Mesendoderm (in vitro differentiated cells): ENCODE measurements around the gene TMPRSS2.

Experiments used
- DNase-seq: peaks from one replicate; pipeline ENCODE4 v3.0.0; 2013
- H2AK5ac ChIP-seq: 2 replicates; pipeline ENCODE4 v1.6.1; 2013; ENCODE audit warnings: low read length, inconsistent platforms
- H2BK120ac ChIP-seq: 2 replicates; pipeline ENCODE4 v1.6.1; 2013; ENCODE audit warnings: low read depth, mild to moderate bottlenecking, low read length, moderate library complexity, mixed read lengths
- H2BK15ac ChIP-seq: replicated peaks from 2 replicates; pipeline ENCODE4 v1.6.1; 2013; ENCODE audit warnings: low read depth, mild to moderate bottlenecking, moderate library complexity
- H2BK5ac ChIP-seq: 2 replicates; pipeline ENCODE4 v1.6.1; 2013; ENCODE audit warnings: low read length, inconsistent platforms
- H3K18ac ChIP-seq: 2 replicates; pipeline ENCODE4 v1.6.1; 2013; ENCODE audit warnings: mild to moderate bottlenecking, low read length, mixed read lengths
- H3K23ac ChIP-seq: one replicate; pipeline ENCODE4 v1.6.1; 2013; ENCODE audit warnings: low read length
- H3K27ac ChIP-seq: 2 replicates; pipeline ENCODE4 v1.5.1; 2013; ENCODE audit warnings: low read depth, mild to moderate bottlenecking, inconsistent platforms, low read length, moderate library complexity
- H3K27me3 ChIP-seq: 2 replicates; pipeline ENCODE4 v1.6.1; 2013; ENCODE audit warnings: low read length, control low read depth, mild to moderate bottlenecking, inconsistent platforms; ENCODE audit not compliant: insufficient read depth, poor library complexity
- H3K36me3 ChIP-seq: 2 replicates; pipeline ENCODE4 v1.6.1; 2013; ENCODE audit warnings: low read length, inconsistent platforms; ENCODE audit not compliant: control insufficient read depth, insufficient read depth
- H3K4ac ChIP-seq: one replicate; pipeline ENCODE4 v1.6.1; 2013; ENCODE audit warnings: low read depth, mild to moderate bottlenecking, low read length, moderate library complexity
- H3K4me1 ChIP-seq: 2 replicates; pipeline ENCODE4 v1.6.1; 2013; ENCODE audit warnings: low read depth, low read length, inconsistent platforms; ENCODE audit not compliant: control insufficient read depth
- H3K4me2 ChIP-seq: 2 replicates; pipeline ENCODE4 v1.6.1; 2013; ENCODE audit warnings: low read length
- H3K4me3 ChIP-seq: 2 replicates; pipeline ENCODE4 v1.5.1; 2013; ENCODE audit warnings: mild to moderate bottlenecking, low read length
- H3K56ac ChIP-seq: one replicate; pipeline ENCODE4 v1.6.1; 2013; ENCODE audit warnings: low read length
- H3K79me1 ChIP-seq: 2 replicates; pipeline ENCODE4 v1.6.1; 2013; ENCODE audit warnings: low read length, inconsistent platforms
- H3K79me2 ChIP-seq: 2 replicates; pipeline ENCODE4 v1.6.1; 2013; ENCODE audit warnings: mild to moderate bottlenecking, low read length; ENCODE audit not compliant: control insufficient read depth, insufficient read depth
- H3K9ac ChIP-seq: 2 replicates; pipeline ENCODE4 v1.6.1; 2013; ENCODE audit warnings: low read length, inconsistent platforms
- H4K5ac ChIP-seq: one replicate; pipeline ENCODE4 v1.6.1; 2013; ENCODE audit warnings: low read length
- H4K8ac ChIP-seq: one replicate; pipeline ENCODE4 v1.6.1; 2013; ENCODE audit warnings: low read depth, mild to moderate bottlenecking, control low read depth, low read length, moderate library complexity
- WGBS: extraction: QIAGEN DNeasy Blood & Tissue Kit; methylation state at CpG from one replicate; pipeline ENCODE4 v1.1.7; 2013; ENCODE audit warnings: low lambda C conversion rate, missing lambda C conversion rate; ENCODE audit not compliant: insufficient coverage; ENCODE audit errors: extremely low coverage; 5-methylcytosine and 5-hydroxymethylcytosine counted together

The TMPRSS2 gene

DNA sequence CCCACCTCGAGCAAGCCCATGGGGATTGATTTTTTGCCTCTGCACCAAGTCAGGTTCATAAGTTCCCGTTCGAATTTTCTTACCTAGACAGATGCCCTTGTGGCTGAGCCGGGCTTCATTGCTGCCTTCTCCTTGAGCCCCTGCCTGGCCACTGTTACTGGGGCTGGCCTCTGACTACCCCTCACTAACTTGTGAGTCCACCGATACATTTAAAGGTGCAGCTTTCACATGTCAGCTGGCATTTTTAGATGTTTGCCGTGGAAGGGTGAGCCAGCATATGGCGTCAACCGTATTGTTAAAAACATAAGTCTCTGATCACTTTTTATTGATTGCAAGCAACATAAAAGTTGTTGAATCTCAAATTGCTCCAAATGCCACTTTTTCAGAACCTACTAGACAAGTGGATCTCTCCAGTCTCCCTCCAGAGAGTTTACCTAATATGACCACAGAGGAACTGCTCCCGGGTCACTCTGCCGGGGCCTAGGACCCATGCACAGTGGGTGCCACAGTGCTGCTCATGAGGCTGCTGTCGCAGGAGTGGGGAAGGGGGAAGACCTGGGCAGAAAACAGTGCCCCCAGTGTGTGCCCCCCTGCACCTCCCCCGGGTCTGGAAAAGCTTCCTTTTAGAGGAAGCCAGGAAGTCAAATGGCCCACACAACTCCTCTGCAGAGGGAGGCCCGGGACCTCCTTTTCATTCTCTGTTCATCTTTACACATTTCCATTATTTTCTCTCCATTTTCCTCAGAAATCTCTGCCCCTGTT, 63.1 kb downstream of the TMPRSS2 start:
- Histone ChIP-seq H3K27me3 (no peaks in the 10 kb centered on the region), H3K27ac (no peak overlapping the region), H3K79me2 (no peaks in the 10 kb centered on the region), H4K8ac (no peak overlapping the region), H3K9ac (no peak overlapping the region), H3K4me2 (no peak overlapping the region), H3K4me3 (no peak overlapping the region), H4K5ac (no peak overlapping the region), H3K4me1 (no peaks in the 10 kb centered on the region), H3K79me1 (no peaks in the 10 kb centered on the region), H3K18ac (no peak overlapping the region), H2BK15ac (no peak overlapping the region), H2AK5ac (no peak overlapping the region), H3K56ac (no peak overlapping the region), H3K36me3 (no peaks in the 10 kb centered on the region), H3K4ac (no peak overlapping the region), H2BK5ac (no peak overlapping the region), H2BK120ac (no peak overlapping the region), H3K23ac (no peak overlapping the region)
- DNase-seq, result no peak
- WGBS, result no CpG with 5 or more reads among the region's 13 CpGs

DNA sequence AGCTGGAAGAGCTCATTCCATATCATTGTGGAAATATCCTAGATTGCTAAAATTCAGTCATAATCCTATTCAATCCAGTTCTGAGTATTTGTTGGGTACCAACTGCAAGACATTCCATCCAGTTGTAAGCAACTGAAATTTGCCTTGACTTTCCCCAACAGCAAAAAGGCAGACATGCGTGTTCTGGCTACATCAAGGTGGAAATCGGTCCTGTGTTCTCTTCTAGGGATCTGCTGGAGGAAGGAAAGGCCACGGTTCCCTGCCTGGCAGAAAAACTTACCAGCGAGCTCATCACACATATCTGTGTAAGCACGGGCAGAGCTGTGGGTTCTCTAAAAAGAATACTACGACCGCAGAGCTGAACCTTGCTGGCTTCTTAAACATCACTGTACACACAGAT, 64.4 kb downstream of the TMPRSS2 start:
- Histone ChIP-seq H3K23ac (no peak overlapping the region), H3K56ac (no peak overlapping the region), H4K8ac (no peak overlapping the region), H2BK5ac (no peak overlapping the region), H3K18ac (no peak overlapping the region), H3K4me3 (no peak overlapping the region), H3K9ac (no peak overlapping the region), H3K79me1 (no peaks in the 10 kb centered on the region), H2BK120ac (no peak overlapping the region), H2AK5ac (no peak overlapping the region), H3K79me2 (no peaks in the 10 kb centered on the region), H3K27ac (no peak overlapping the region), H2BK15ac (no peak overlapping the region), H3K4me2 (no peak overlapping the region), H3K4me1 (no peaks in the 10 kb centered on the region), H3K27me3 (no peaks in the 10 kb centered on the region), H3K4ac (no peak overlapping the region), H3K36me3 (no peaks in the 10 kb centered on the region), H4K5ac (no peak overlapping the region)
- WGBS, result no CpG with 5 or more reads among the region's 7 CpGs
- no peak for DNase-seq

DNA sequence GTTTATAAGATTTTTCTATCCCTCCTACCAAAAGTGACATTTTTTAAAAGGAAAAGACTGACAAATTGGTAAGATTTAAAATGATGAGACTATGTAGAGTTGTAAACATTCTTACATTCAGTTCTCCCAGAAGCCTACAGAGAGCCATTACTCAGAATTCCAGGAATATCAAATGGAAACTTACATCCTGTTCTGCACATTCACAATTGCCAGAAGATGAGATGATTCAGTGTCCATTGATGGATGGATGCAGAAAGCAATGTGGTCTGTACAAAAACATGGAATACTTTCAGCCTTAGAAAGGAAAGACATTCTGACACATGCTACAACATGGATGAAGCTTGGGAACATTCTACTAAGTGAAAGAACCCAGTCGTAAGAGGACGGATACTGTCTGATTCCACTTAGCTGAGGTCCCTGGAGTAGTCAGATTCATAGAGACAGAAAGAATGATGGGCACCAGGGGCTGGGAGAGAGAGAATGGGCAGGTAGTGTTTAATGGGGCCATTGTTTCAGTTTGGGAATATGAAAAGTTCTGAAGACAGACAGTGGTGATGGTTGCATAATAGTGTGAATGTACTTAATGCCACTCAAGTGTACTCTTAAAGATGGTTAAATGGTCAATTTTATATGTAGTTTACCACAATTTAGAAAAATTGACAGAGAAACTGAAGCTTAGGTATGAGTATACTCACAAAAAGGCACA, 65.3 kb downstream of the TMPRSS2 start:
- H3K4me3 ChIP-seq, result no peak overlapping the region
- H2AK5ac ChIP-seq, result no peak overlapping the region
- no peak overlapping the region for H2BK120ac ChIP-seq
- no CpG with 5 or more reads among the region's 2 CpGs for WGBS
- H3K4ac ChIP-seq, result no peak overlapping the region
- H3K36me3 ChIP-seq, result no peaks in the 10 kb centered on the region
- H4K8ac ChIP-seq, result no peak overlapping the region
- no peak overlapping the region for H3K4me2 ChIP-seq
- no peaks in the 10 kb centered on the region for H3K79me1 ChIP-seq
- no peak overlapping the region for H3K27ac ChIP-seq
- H3K23ac ChIP-seq, result no peak overlapping the region
- H3K27me3 ChIP-seq, result no peaks in the 10 kb centered on the region
- no peak overlapping the region for H4K5ac ChIP-seq
- H3K56ac ChIP-seq, result no peak overlapping the region
- no peaks in the 10 kb centered on the region for H3K79me2 ChIP-seq
- no peak overlapping the region for H2BK5ac ChIP-seq
- H3K9ac ChIP-seq, result no peak overlapping the region
- H3K18ac ChIP-seq, result no peak overlapping the region
- H3K4me1 ChIP-seq, result no peaks in the 10 kb centered on the region
- no peak overlapping the region for H2BK15ac ChIP-seq
- DNase-seq, result no peak

DNA sequence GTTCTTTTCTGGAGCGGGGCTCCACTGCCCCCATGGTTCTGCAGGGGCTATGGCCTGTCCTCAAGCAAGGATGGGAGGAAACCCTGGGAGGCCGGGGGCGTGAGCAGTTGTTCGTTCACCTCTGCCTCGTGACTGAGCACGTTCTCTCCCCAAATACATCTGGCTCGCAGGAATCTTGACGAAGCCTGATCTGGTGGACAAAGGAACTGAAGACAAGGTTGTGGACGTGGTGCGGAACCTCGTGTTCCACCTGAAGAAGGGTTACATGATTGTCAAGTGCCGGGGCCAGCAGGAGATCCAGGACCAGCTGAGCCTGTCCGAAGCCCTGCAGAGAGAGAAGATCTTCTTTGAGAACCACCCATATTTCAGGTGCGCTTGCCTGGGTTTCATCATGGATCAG, 66.4 kb downstream of the TMPRSS2 start:
- Histone ChIP-seq H3K4ac (no peak overlapping the region), H3K4me3 (no peak overlapping the region), H2AK5ac (no peak overlapping the region), H4K8ac (no peak overlapping the region), H3K23ac (no peak overlapping the region), H3K79me2 (no peaks in the 10 kb centered on the region), H3K56ac (no peak overlapping the region), H3K9ac (no peak overlapping the region), H4K5ac (no peak overlapping the region), H3K27me3 (no peaks in the 10 kb centered on the region), H3K79me1 (no peaks in the 10 kb centered on the region), H3K36me3 (no peaks in the 10 kb centered on the region), H3K27ac (no peak overlapping the region), H2BK120ac (no peak overlapping the region), H3K4me1 (no peaks in the 10 kb centered on the region), H3K4me2 (no peak overlapping the region), H3K18ac (no peak overlapping the region), H2BK15ac (no peak overlapping the region), H2BK5ac (no peak overlapping the region)
- no CpG with 5 or more reads among the region's 14 CpGs for WGBS
- no peak for DNase-seq

DNA sequence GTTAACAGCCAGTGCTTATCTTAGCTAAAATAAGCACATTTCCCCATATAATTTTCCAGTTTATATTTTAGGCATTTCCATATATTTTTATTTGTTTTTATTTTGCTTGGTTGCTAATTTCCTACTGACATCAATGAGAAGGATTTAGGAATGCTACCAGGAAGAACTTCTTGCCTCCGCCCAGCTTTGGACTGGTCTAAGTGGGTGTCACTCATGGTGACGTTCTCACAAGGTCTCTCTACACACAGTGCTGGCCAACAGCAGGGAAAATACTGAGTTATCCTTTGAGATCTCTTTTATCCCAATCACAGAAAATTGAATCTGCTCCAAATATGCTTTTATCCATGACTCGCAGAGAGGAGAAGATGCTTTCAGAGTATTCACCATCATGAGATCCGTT, 68.7 kb downstream of the TMPRSS2 start:
- no peak overlapping the region for H4K5ac ChIP-seq
- H2BK15ac ChIP-seq, result no peak overlapping the region
- WGBS, result no CpG with 5 or more reads among the region's 4 CpGs
- H4K8ac ChIP-seq, result no peak overlapping the region
- H3K4ac ChIP-seq, result no peak overlapping the region
- no peak overlapping the region for H3K4me3 ChIP-seq
- H2BK120ac ChIP-seq, result no peak overlapping the region
- no peak overlapping the region for H3K27ac ChIP-seq
- no peaks in the 10 kb centered on the region for H3K27me3 ChIP-seq
- H3K18ac ChIP-seq, result no peak overlapping the region
- no peaks in the 10 kb centered on the region for H3K79me1 ChIP-seq
- H3K23ac ChIP-seq, result no peak overlapping the region
- no peaks in the 10 kb centered on the region for H3K79me2 ChIP-seq
- H3K56ac ChIP-seq, result no peak overlapping the region
- no peak overlapping the region for H3K4me2 ChIP-seq
- no peak overlapping the region for H3K9ac ChIP-seq
- no peak for DNase-seq
- H2AK5ac ChIP-seq, result no peak overlapping the region
- no peaks in the 10 kb centered on the region for H3K4me1 ChIP-seq
- no peaks in the 10 kb centered on the region for H3K36me3 ChIP-seq
- no peak overlapping the region for H2BK5ac ChIP-seq
